ENCODE measurements around the gene GATA5. TPM values are rescaled to one million over a fixed set of nuclear protein-coding genes. Genes with fewer than 3 reads are reported as not detected.
"Not testable (repeated sequence)": the region's sequence is repeated elsewhere in the genome, so short reads cannot be mapped to it uniquely, and the experiment has no call there.

GATA5 gene
- total and polyA plus RNA-seq, 4 experiments from 2014 or later = not detected

- H3K9me3 Mint-ChIP-seq = no peaks in the 10 kb centered on the region
- H3K4me1 Mint-ChIP-seq = peaks cover 0 to 1% (median 0%) of the 10 kb centered on the region in 4 donors
- no peak overlapping the region for H3K4me3 ChIP-seq (ENCODE audit: low read length in 2 of 2)
- peaks cover 5 to 22% of the 10 kb centered on the region in 2 donors for H3K27me3 Mint-ChIP-seq
- H3K9me3 ChIP-seq (ENCODE audit: control insufficient read depth in 1 of 2, low read length in 2 of 2) = no peaks in the 10 kb centered on the region
- intact Hi-C loops (cut with micrococcal nuclease) = no loop called here
- H3K4me1 ChIP-seq (ENCODE audit: insufficient read depth, low read length) = no peaks in the 10 kb centered on the region
- ChIA-PET POLR2A (ENCODE audit: partially characterized antibody) (no interaction called here), CTCF (ENCODE audit: partially characterized antibody) (interaction anchor here (0.8 to 1.3 kb wide), 2 partner anchors 298 to 315 kb away, joined by 3 read pairs; no protein-coding TSS in a partner anchor)
- DNase-seq = no peak
- no peaks in the 10 kb centered on the region for H3K27me3 ChIP-seq (ENCODE audit: insufficient read depth, low read length)
- no peak overlapping the region for H3K27ac Mint-ChIP-seq
- no peak overlapping the region for H3K4me3 Mint-ChIP-seq
- no peaks in the 10 kb centered on the region for H3K36me3 ChIP-seq (ENCODE audit: insufficient read depth, low read length)
- no peak overlapping the region for H3K27ac ChIP-seq (ENCODE audit: low read depth, low read length)
- H3K36me3 Mint-ChIP-seq = no peaks in the 10 kb centered on the region
Observed at GRCh38 chr20:62493253-62493885, 17.6 kb upstream of the GATA5 start.

DNA sequence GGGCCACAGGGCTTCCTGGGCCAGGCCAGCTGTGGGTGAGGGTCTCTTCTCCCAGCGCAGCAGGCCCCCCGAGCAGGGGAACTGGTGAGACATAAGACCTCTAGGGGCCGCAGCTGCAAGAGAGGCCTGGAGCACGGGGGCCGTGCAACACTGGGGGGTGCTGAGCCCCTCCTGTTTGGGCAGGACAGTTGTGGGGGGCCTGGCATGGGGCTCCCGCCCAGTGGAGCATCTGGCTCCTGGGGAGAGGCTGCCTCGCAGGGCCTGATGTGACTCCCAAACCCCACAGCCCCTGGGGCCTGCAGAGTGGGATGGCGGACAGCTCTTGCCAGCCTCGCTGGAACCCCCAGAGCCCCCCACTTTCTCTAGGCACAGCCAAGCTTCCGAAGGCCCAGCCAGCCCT lies 16.9 kb upstream of the GATA5 start:
- peaks cover 8 to 23% of the 10 kb centered on the region in 2 donors for H3K27me3 Mint-ChIP-seq
- ChIA-PET CTCF (ENCODE audit: partially characterized antibody) (interaction anchor here (0.8 kb wide), 1 partner anchor 316 kb away, joined by 3 read pairs; no protein-coding TSS in a partner anchor), POLR2A (ENCODE audit: partially characterized antibody) (no interaction called here)

DNA sequence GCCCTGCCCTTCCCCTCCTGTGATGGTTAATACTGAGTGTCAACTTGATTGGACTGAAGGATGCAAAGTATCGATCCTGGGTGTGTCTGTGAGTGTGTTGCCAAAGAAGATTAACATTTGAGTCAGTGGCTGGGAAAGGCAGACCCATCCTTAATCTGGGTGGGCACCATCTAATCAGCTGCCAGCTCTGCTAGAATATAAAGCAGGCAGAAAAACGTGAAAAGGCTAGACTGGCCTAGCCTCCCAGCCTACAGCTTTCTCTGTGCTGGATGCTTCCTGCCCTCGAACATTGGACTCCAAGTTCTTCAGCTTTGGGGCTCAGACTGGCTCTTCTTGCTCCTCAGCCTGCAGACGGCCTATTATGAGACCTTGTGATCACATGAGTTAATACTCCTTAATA lies 15.0 kb upstream of the GATA5 start:
- H3K9me3 Mint-ChIP-seq; CTCF ChIA-PET (ENCODE audit: partially characterized antibody): not testable (repeated sequence)

More for the DNA sequence above, 16.9 kb upstream of the GATA5 start:
- Mint-ChIP-seq H3K27ac (no peak overlapping the region), H3K36me3 (no peaks in the 10 kb centered on the region), H3K4me3 (no peak overlapping the region), H3K9me3 (peaks cover 0 to 1% (median 0%) of the 10 kb centered on the region in 8 donors), H3K4me1 (peaks cover 0 to 1% (median 0%) of the 10 kb centered on the region in 4 donors)
- Histone ChIP-seq H3K27ac (ENCODE audit: low read depth, low read length) (no peak overlapping the region), H3K4me1 (ENCODE audit: insufficient read depth, low read length) (no peaks in the 10 kb centered on the region), H3K9me3 (ENCODE audit: control insufficient read depth in 1 of 2, low read length in 2 of 2) (no peaks in the 10 kb centered on the region), H3K4me3 (ENCODE audit: low read length in 2 of 2) (no peak overlapping the region), H3K36me3 (ENCODE audit: insufficient read depth, low read length) (no peaks in the 10 kb centered on the region), H3K27me3 (ENCODE audit: insufficient read depth, low read length) (no peaks in the 10 kb centered on the region)
- intact Hi-C loops (cut with micrococcal nuclease) = no loop called here
- no peak for DNase-seq

DNA sequence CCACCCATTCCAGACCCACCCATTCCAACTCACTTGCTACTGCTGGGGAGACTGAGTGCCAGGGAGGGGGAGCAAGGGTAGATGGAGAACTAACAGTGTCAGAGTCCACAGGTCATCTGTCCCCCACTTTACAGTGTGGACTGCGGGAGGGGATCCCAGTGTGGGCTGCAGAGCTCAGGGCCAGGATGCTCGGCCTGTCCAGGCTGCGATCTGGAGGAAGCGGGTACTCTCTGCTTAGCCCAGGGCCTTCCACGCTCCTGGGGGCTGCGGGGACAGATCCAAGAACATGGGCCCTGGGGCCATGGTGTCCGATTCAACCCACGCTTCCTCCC lies 14.1 kb upstream of the GATA5 start:
- no peak overlapping the region for H3K27ac Mint-ChIP-seq
- H3K4me3 Mint-ChIP-seq = no peak overlapping the region
- H3K27me3 Mint-ChIP-seq = peaks cover 19 to 30% of the 10 kb centered on the region in 2 donors
- Histone ChIP-seq H3K27ac (ENCODE audit: low read depth, low read length) (no peak overlapping the region), H3K4me1 (ENCODE audit: insufficient read depth, low read length) (no peaks in the 10 kb centered on the region), H3K9me3 (ENCODE audit: control insufficient read depth in 1 of 2, low read length in 2 of 2) (no peaks in the 10 kb centered on the region), H3K27me3 (ENCODE audit: insufficient read depth, low read length) (no peaks in the 10 kb centered on the region), H3K36me3 (ENCODE audit: insufficient read depth, low read length) (no peaks in the 10 kb centered on the region), H3K4me3 (ENCODE audit: low read length in 2 of 2) (no peak overlapping the region)
- POLR2A ChIA-PET (ENCODE audit: partially characterized antibody) = no interaction called here
- no peaks in the 10 kb centered on the region for H3K4me1 Mint-ChIP-seq
- H3K36me3 Mint-ChIP-seq = no peaks in the 10 kb centered on the region
- DNase-seq = no peak
- CTCF ChIA-PET (ENCODE audit: partially characterized antibody) = no interaction called here
- intact Hi-C loops (cut with micrococcal nuclease) = no loop called here
- H3K9me3 Mint-ChIP-seq = peaks cover 0 to 1% (median 0%) of the 10 kb centered on the region in 8 donors

More for the DNA sequence above, 15.0 kb upstream of the GATA5 start:
- DNase-seq; H3K27ac Mint-ChIP-seq; H3K4me3 Mint-ChIP-seq; intact Hi-C loops (cut with micrococcal nuclease); H3K36me3 Mint-ChIP-seq; H3K4me3 ChIP-seq (ENCODE audit: low read length in 2 of 2); H3K36me3 ChIP-seq (ENCODE audit: insufficient read depth, low read length); H3K4me1 Mint-ChIP-seq; H3K27ac ChIP-seq (ENCODE audit: low read depth, low read length); H3K9me3 ChIP-seq (ENCODE audit: control insufficient read depth in 1 of 2, low read length in 2 of 2); POLR2A ChIA-PET (ENCODE audit: partially characterized antibody); H3K27me3 ChIP-seq (ENCODE audit: insufficient read depth, low read length); H3K4me1 ChIP-seq (ENCODE audit: insufficient read depth, low read length): not testable (repeated sequence)
- H3K27me3 Mint-ChIP-seq = peaks cover 18 to 30% of the 10 kb centered on the region in 2 donors

- no peak overlapping the region for H3K27ac ChIP-seq (ENCODE audit: low read depth, low read length)
- H3K4me3 Mint-ChIP-seq = no peak overlapping the region
Observed at GRCh38 chr20:62489186-62489931, 13.6 kb upstream of the GATA5 start.

DNA sequence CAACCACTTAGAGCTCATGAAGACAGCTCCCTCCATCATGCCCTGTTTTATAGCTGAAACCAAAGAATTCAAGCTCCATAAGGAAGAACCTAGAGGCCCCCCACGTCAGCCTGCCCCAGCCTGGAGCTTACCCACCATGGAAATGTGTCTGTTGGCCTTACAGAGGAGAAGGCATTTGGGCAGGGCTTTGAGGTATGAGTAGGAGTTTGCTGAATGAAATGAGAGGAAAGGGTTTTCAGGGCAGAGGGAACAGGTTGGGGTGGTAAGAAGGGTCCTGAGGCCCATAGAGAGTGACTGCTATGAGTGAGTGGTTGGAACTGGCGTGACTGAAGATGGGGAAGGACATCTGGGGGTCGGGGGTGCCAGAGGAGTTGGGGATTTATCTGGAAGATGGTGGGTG lies 12.7 kb upstream of the GATA5 start:
- no peaks in the 10 kb centered on the region for H3K9me3 ChIP-seq (ENCODE audit: control insufficient read depth in 1 of 2, low read length in 2 of 2)
- Mint-ChIP-seq H3K4me3 (no peak overlapping the region), H3K9me3 (peaks cover 0 to 1% (median 0%) of the 10 kb centered on the region in 8 donors), H3K27ac (no peak overlapping the region), H3K27me3 (peaks cover 22 to 32% of the 10 kb centered on the region in 2 donors), H3K4me1 (no peaks in the 10 kb centered on the region), H3K36me3 (no peaks in the 10 kb centered on the region)
- ChIA-PET CTCF (ENCODE audit: partially characterized antibody) (interaction anchor here (0.9 kb wide), 1 partner anchor 13 kb away, joined by 4 read pairs; no protein-coding TSS in a partner anchor), POLR2A (ENCODE audit: partially characterized antibody) (no interaction called here)
- intact Hi-C loops (cut with micrococcal nuclease) = no loop called here
- no peaks in the 10 kb centered on the region for H3K27me3 ChIP-seq (ENCODE audit: insufficient read depth, low read length)
- no peaks in the 10 kb centered on the region for H3K36me3 ChIP-seq (ENCODE audit: insufficient read depth, low read length)
- no peak for DNase-seq
- H3K4me1 ChIP-seq (ENCODE audit: insufficient read depth, low read length) = no peaks in the 10 kb centered on the region
- no peak overlapping the region for H3K27ac ChIP-seq (ENCODE audit: low read depth, low read length)
- no peak overlapping the region for H3K4me3 ChIP-seq (ENCODE audit: low read length in 2 of 2)

More at GRCh38 chr20:62489186-62489931, 13.6 kb upstream of the GATA5 start:
- intact Hi-C loops (cut with micrococcal nuclease) = no loop called here
- H3K9me3 ChIP-seq (ENCODE audit: control insufficient read depth in 1 of 2, low read length in 2 of 2) = no peaks in the 10 kb centered on the region
- H3K4me1 ChIP-seq (ENCODE audit: insufficient read depth, low read length) = no peaks in the 10 kb centered on the region
- H3K27me3 ChIP-seq (ENCODE audit: insufficient read depth, low read length) = no peaks in the 10 kb centered on the region
- H3K27me3 Mint-ChIP-seq = peaks cover 19 to 30% of the 10 kb centered on the region in 2 donors
- H3K27ac Mint-ChIP-seq = no peak overlapping the region
- no peaks in the 10 kb centered on the region for H3K36me3 ChIP-seq (ENCODE audit: insufficient read depth, low read length)
- DNase-seq = no peak
- no peaks in the 10 kb centered on the region for H3K4me1 Mint-ChIP-seq
- ChIA-PET POLR2A (ENCODE audit: partially characterized antibody) (no interaction called here), CTCF (ENCODE audit: partially characterized antibody) (no interaction called here)
- no peak overlapping the region for H3K4me3 ChIP-seq (ENCODE audit: low read length in 2 of 2)
- H3K36me3 Mint-ChIP-seq = no peaks in the 10 kb centered on the region
- H3K9me3 Mint-ChIP-seq = peaks cover 0 to 1% (median 0%) of the 10 kb centered on the region in 8 donors

DNA sequence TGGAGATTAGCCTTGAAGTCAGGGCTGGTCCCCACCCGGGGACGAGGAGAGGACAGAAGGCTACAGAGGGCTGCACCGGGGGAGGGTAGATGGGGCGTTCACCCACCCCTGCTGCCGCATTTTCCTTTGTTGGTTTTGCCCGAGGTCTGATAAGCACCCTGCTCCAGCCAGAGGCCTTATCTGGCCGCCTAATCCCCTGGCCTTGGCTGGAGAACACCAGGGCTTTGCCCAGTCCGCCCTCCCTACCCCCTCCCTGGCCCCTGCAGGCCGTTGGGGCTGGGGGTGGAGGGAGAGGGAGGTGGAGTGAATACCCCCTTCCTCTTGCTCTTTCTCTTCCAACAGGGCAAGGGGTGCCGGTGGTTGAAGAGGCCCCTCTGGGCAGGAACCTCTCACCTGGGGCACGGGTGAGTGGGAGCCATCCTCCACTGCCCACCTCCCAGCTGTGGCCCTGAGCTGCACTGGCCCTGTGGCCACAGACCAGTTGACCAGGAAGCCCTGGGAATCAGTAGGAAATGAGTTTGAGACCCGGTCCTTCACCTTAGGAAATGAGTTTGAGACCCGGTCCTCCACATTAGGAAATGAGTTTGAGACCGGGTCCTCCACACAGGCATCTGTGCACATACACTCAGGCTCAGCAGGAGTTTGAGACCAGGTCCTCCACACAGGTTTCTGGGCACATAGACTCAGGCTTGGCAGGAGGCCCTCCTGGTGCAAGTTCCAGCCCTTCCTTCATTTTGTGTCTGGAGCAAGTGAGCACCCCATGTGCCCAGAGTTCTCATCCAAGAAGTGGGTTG lies 12.0 kb upstream of the GATA5 start:
- POLR2A ChIA-PET (ENCODE audit: partially characterized antibody) = no interaction called here
- H3K27ac ChIP-seq (ENCODE audit: low read depth, low read length) = no peak overlapping the region
- Mint-ChIP-seq H3K27ac (no peak overlapping the region), H3K9me3 (peaks cover 0 to 1% (median 0%) of the 10 kb centered on the region in 8 donors), H3K27me3 (peaks cover 29 to 39% of the 10 kb centered on the region in 2 donors), H3K4me3 (no peak overlapping the region), H3K36me3 (no peaks in the 10 kb centered on the region), H3K4me1 (peaks cover 0 to 3% (median 1%) of the 10 kb centered on the region in 4 donors)
- H3K4me1 ChIP-seq (ENCODE audit: insufficient read depth, low read length) = no peaks in the 10 kb centered on the region
- no peaks in the 10 kb centered on the region for H3K27me3 ChIP-seq (ENCODE audit: insufficient read depth, low read length)
- no peak overlapping the region for H3K4me3 ChIP-seq (ENCODE audit: low read length in 2 of 2)
- H3K36me3 ChIP-seq (ENCODE audit: insufficient read depth, low read length) = no peaks in the 10 kb centered on the region
- no peaks in the 10 kb centered on the region for H3K9me3 ChIP-seq (ENCODE audit: control insufficient read depth in 1 of 2, low read length in 2 of 2)
- intact Hi-C loops (cut with micrococcal nuclease) = no loop called here
- CTCF ChIA-PET (ENCODE audit: partially characterized antibody) = interaction anchor here (0.9 kb wide), 1 partner anchor 14 kb away, joined by 4 read pairs; no protein-coding TSS in a partner anchor
- DNase-seq = no peak
